DND-41 (cell line): ENCODE measurements around the gene LRRC55.

ENCODE experiments used
- ATAC-seq: fragments of 200-7000 bp; cut with Tn5 transposase; 3 replicates; pipeline ENCODE4 v1.9.1; 2021; ENCODE audit warnings: low read depth; ENCODE audit not compliant: insufficient read depth
- DNase-seq: peaks from one replicate; pipeline ENCODE4 v3.0.0-alpha.2; 2020
- H2AFZ ChIP-seq: 2 replicates; pipeline ENCODE4 v1.6.0; 2012; ENCODE audit warnings: low read depth, low read length
- H3K27ac ChIP-seq: 2 replicates; pipeline ENCODE4 v1.5.1; 2012; ENCODE audit warnings: low read length, inconsistent platforms
- H3K27me3 ChIP-seq: fragments of 200-600 bp; sonication (generic); 2 replicates; pipeline ENCODE4 v1.6.0; 2012; ENCODE audit warnings: low read length, mild to moderate bottlenecking, inconsistent platforms; ENCODE audit not compliant: insufficient read depth, poor library complexity
- H3K36me3 ChIP-seq: 2 replicates; pipeline ENCODE4 v1.5.1; 2012; ENCODE audit warnings: low read length, inconsistent platforms; ENCODE audit not compliant: insufficient read depth
- H3K4me1 ChIP-seq: 2 replicates; pipeline ENCODE4 v1.5.1; 2012; ENCODE audit warnings: mild to moderate bottlenecking, low read length; ENCODE audit not compliant: insufficient read depth
- H3K4me2 ChIP-seq: 2 replicates; pipeline ENCODE4 v1.6.0; 2012; ENCODE audit warnings: mild to moderate bottlenecking, moderate library complexity, low read length, inconsistent platforms; ENCODE audit not compliant: insufficient read depth
- H3K4me3 ChIP-seq, 2 experiments: fragments of 200-600 bp in 1 of 2; shearing (Covaris generic) in 1 of 2; 2 replicates each; pipeline ENCODE4 v1.5.1; 2012 to 2016; ENCODE audit warnings: inconsistent platforms in 2 of 2, low read length in 2 of 2, mild to moderate bottlenecking in 2 of 2, low read depth in 1 of 2, moderate library complexity in 1 of 2
- H3K79me2 ChIP-seq: 2 replicates; pipeline ENCODE4 v1.6.0; 2012; ENCODE audit warnings: low read length, inconsistent platforms; ENCODE audit not compliant: insufficient read depth
- H3K9ac ChIP-seq: 2 replicates; pipeline ENCODE4 v1.6.0; 2012; ENCODE audit warnings: low read depth, mild to moderate bottlenecking, inconsistent platforms, low read length, moderate library complexity
- H3K9me3 ChIP-seq: 2 replicates; pipeline ENCODE4 v1.5.1; 2012; ENCODE audit warnings: low read length, moderate library complexity, mild to moderate bottlenecking, inconsistent platforms; ENCODE audit not compliant: insufficient read depth, severe bottlenecking
- H4K20me1 ChIP-seq: 2 replicates; pipeline ENCODE4 v1.6.0; 2012; ENCODE audit warnings: low read length; ENCODE audit not compliant: insufficient read depth
- EZH2 ChIP-seq: IDR thresholded peaks from 3 replicates; pipeline ENCODE4 v1.6.1; 2012; ENCODE audit warnings: borderline replicate concordance, low read depth, mild to moderate bottlenecking, moderate library complexity, low read length, inconsistent platforms; ENCODE audit not compliant: severe bottlenecking
- TF ChIP-seq, protein P1 (sequence below): IDR thresholded peaks from 2 replicates; pipeline ENCODE4 v1.5.1; 2012; ENCODE audit warnings: borderline replicate concordance, low read length, moderate library complexity, mild to moderate bottlenecking; ENCODE audit not compliant: poor library complexity, severe bottlenecking; ENCODE audit errors: extremely low read depth

Gene LRRC55

DNA sequence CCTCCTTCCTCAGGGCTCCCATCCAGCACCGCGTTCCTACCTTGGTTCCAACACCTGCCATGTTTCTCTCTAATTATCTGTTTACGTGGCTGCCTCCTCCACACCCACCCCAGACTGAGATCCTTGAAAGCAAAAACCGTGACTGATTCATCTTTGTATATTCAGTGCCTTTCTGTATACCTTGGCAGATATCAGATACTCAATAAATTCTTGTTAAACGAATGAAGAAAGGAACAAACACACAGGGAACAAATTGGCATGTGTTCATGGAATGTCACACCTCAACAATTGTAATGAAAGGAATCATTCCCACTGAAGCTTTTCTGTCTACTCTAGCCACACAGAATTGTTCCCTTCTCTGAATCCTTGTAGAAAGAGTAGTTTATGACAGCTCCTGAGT lies 20.4 kb upstream of the LRRC55 start:
- Histone ChIP-seq H3K36me3 (no peaks in the 10 kb centered on the region), H2AFZ (no peak overlapping the region), H3K27ac (no peak overlapping the region), H3K9ac (no peak overlapping the region), H3K4me2 (no peak overlapping the region), H3K4me3 (no peak overlapping the region), H4K20me1 (no peaks in the 10 kb centered on the region), H3K4me1 (no peaks in the 10 kb centered on the region), H3K79me2 (no peaks in the 10 kb centered on the region), H3K27me3 (peaks cover 4% of the 10 kb centered on the region), H3K9me3 (no peaks in the 10 kb centered on the region)
- no peak for TF ChIP-seq EZH2
- TF ChIP-seq, protein P1, sequence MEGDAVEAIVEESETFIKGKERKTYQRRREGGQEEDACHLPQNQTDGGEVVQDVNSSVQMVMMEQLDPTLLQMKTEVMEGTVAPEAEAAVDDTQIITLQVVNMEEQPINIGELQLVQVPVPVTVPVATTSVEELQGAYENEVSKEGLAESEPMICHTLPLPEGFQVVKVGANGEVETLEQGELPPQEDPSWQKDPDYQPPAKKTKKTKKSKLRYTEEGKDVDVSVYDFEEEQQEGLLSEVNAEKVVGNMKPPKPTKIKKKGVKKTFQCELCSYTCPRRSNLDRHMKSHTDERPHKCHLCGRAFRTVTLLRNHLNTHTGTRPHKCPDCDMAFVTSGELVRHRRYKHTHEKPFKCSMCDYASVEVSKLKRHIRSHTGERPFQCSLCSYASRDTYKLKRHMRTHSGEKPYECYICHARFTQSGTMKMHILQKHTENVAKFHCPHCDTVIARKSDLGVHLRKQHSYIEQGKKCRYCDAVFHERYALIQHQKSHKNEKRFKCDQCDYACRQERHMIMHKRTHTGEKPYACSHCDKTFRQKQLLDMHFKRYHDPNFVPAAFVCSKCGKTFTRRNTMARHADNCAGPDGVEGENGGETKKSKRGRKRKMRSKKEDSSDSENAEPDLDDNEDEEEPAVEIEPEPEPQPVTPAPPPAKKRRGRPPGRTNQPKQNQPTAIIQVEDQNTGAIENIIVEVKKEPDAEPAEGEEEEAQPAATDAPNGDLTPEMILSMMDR: no peak
- no peak for DNase-seq
- ATAC-seq: no peak

DNA sequence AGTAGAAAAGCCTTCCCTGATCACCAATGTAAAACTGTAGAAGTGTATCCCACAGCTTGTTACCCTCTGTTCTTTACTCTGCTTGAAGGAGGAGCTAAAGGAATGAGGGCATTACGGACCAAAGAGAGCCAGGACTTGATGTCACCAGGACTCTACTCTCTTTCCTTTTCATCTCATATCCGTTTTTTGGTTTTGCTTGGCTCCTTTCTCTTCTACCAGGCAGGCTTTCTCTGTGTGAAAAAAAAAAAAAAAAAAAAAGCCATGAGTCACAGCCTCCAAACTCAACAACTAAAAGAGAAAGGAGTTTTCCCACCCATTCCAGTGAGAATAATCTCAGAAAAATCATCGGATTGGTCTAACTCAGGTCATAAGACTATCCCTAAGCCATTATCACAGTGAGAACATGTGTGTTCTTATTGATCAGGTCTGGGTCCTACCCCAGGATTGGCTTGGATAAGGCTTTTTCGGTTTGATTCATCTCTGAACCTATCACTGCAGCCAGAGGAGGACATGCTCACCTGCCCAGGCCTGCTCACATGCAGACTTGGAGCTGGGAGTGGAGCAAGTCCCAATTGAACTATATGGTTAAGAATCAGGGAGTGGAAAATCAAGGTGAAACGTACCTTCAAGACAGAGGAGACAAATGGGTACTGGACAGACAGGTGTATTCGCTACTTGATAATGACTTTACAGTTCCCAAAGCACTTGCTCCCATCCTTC lies 19.4 kb upstream of the LRRC55 start:
- H3K36me3 ChIP-seq: no peaks in the 10 kb centered on the region
- H3K79me2 ChIP-seq: no peaks in the 10 kb centered on the region
- TF ChIP-seq, protein P1: no peak
- no peak for TF ChIP-seq EZH2
- no peak overlapping the region for H3K9ac ChIP-seq
- no peak overlapping the region for H2AFZ ChIP-seq
- DNase-seq: no peak
- H3K4me1 ChIP-seq: no peaks in the 10 kb centered on the region
- no peak overlapping the region for H3K4me3 ChIP-seq
- H3K4me2 ChIP-seq: no peak overlapping the region
- peaks cover 4% of the 10 kb centered on the region for H3K27me3 ChIP-seq
- H4K20me1 ChIP-seq: no peaks in the 10 kb centered on the region
- no peak overlapping the region for H3K27ac ChIP-seq
- no peak for ATAC-seq
- H3K9me3 ChIP-seq: no peaks in the 10 kb centered on the region

DNA sequence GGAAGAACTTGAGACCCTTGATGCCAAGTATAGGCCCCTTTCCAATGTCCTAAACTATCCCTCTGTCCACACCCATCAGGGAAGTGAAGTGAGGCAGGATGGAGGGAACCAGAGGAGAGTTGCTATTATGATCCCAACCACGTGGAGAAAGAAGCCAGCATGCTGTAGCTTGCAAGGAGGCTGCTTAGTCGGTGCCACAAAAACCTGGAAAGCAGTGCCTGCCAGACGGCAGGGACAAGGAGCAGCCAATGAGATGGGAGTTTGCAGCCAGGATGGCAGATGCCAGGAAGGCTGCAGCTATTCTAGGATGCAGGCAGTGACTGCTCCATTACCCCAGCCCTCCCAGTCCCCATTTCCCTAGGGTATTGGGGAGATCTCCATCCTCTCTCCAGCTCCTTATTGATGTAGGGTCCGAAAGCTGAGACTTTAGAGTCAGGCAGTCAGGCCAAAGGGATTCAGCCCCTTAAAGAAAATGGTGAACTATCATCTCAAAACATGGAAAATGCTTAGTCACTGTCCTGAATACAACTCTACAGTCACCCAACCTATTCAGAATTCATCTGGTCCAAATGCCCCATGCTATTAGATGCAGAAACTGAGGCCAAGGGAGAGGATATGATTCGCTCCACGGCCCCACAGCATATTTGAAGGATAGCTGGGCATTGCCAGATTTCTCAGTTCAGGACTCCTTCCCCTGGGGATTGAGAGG lies 18.4 kb upstream of the LRRC55 start:
- TF ChIP-seq, protein P1: no peak
- TF ChIP-seq EZH2: no peak
- H3K27me3 ChIP-seq: peaks cover 4% of the 10 kb centered on the region

More for the DNA sequence above, 18.4 kb upstream of the LRRC55 start:
- no peaks in the 10 kb centered on the region for H3K4me1 ChIP-seq
- DNase-seq: no peak
- H3K27ac ChIP-seq: no peak overlapping the region
- H2AFZ ChIP-seq: no peak overlapping the region
- H4K20me1 ChIP-seq: no peaks in the 10 kb centered on the region
- no peak for ATAC-seq
- H3K9me3 ChIP-seq: no peaks in the 10 kb centered on the region
- no peaks in the 10 kb centered on the region for H3K79me2 ChIP-seq
- H3K4me3 ChIP-seq: no peak overlapping the region
- H3K36me3 ChIP-seq: no peaks in the 10 kb centered on the region
- no peak overlapping the region for H3K9ac ChIP-seq
- no peak overlapping the region for H3K4me2 ChIP-seq
